Esophagus muscularis mucosa (tissue), 4 donors: Measurements from ENCODE around the gene RPS6KA2.

Experiments
- CTCF ChIP-seq, 3 experiments: fragments of 200-600 bp in 2 of 3; fragments of 450-650 bp in 1 of 3; sonication (generic) in 2 of 3; IDR thresholded peaks; one replicate each; pipeline ENCODE4 v1.5.1; 2017 to 2019; ENCODE audit warnings: antibody characterized with exemption in 3 of 3, mild to moderate bottlenecking in 2 of 3, moderate library complexity in 1 of 3
- EP300 ChIP-seq: sonication (generic); formaldehyde crosslinking; IDR thresholded peaks from one replicate; pipeline ENCODE4 v1.6.1; 2017; ENCODE audit warnings: antibody characterized with exemption
- POLR2A ChIP-seq: fragments of 450-650 bp; IDR thresholded peaks from one replicate; pipeline ENCODE4 v1.6.1; 2017; ENCODE audit warnings: antibody characterized with exemption, moderate library complexity, mild to moderate bottlenecking, low read depth

DNA sequence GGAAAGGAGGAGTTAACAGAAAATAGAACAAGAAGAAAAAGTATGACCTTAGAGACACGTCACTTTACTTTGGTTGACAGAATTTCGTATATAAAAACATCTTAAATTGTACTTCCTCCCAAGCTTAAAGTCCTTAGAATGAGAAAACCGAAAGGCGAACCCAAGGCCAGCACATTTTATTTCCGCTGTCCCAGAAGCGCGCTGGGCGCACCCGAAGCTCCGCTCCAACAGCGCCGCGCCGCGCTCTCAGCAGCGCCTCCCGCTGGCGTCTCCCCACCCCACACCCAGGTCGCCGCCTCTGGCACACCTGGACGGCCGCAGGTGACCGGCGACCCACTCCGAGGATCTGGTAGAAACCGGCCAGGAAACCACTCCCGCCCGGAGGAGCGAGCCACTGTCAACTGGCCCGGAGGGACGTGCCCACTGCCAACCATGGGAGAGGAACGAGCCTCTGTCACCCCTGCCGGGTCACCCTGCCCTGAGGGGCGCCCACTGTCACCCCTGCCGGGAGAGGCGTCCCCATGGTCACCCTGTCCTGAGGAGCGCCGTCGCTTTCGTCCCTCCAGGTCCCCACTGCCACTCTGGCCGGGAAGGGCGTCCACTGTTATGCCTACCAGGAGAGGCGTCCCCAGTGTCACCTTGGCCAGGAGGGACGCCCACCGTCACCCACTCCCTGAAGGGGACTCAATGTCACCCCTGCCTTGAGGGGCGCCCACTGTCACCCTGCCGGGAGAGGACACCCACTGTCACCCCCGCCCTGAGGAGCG, 245.1 kb downstream of the RPS6KA2 start:
- no peak for TF ChIP-seq EP300
- TF ChIP-seq CTCF (IDR thresholded peaks at IDR 0.05), result peak; percentile 78 to 81 (median 80)
- no peak for TF ChIP-seq POLR2A
